Sciatic nerve (tissue), 2 donors: ENCODE data around the gene PFKP. TPM values are rescaled to one million over a fixed set of nuclear protein-coding genes. Genes with fewer than 3 reads are reported as not detected.

ENCODE experiments used
- ATAC-seq: fragments of 200-7000 bp; cut with Tn5 transposase; one replicate; pipeline ENCODE4 v1.9.1; 2020; ENCODE audit warnings: mild to moderate bottlenecking, moderate library complexity
- DNase-seq: peaks from one replicate; pipeline ENCODE4 v3.0.0-alpha.2; 2020; ENCODE audit warnings: low spot score
- intact Hi-C: fragments of 100-400 bp; cut with DNase I; formaldehyde crosslinking; loops from one replicate; pipeline ENCODE4 v1.14.2; 2022
- total RNA-seq: library from RNA; stranded (reverse); fragmentation: NEBNext Ultra II Directional; extraction: Animal tissue kit (Norgen Biotek cat#: 25700); gene quantifications from one replicate; pipeline ENCODE4 v1.2.1, GENCODE V29; 2021
- donor health status: DM: no; HTN: no; CAD: no.
- donor health status: DM: no; HTN: no; CAD: no.

PFKP gene
- total RNA-seq: 41.3 TPM

GRCh38 chr10:3067118-3067858 lies at the start of gene PFKP:
PFKP (plus strand) TSS chr10:3067548; CDS start chr10:3067596, 48 bp downstream.
- intact Hi-C loops: no loop called here
- ATAC-seq: peak; percentile 11

GRCh38 chr10:3018247-3018646 lies 49.1 kb upstream of the PFKP start:
- no peak for DNase-seq
- no peak for ATAC-seq
- intact Hi-C loops: no loop called here

More at GRCh38 chr10:3067118-3067858, at the start of gene PFKP:
- DNase-seq: no peak

GRCh38 chr10:3020311-3020710 lies 47.0 kb upstream of the PFKP start:
- intact Hi-C loops: no loop called here
- no peak for DNase-seq

GRCh38 chr10:3020881-3021280 lies 46.5 kb upstream of the PFKP start:
- ATAC-seq: no peak
- intact Hi-C loops: no loop called here
- no peak for DNase-seq

More at GRCh38 chr10:3020311-3020710, 47.0 kb upstream of the PFKP start:
- no peak for ATAC-seq

- intact Hi-C loops: no loop called here
- no peak for ATAC-seq
- no peak for DNase-seq
Observed at GRCh38 chr10:3022027-3022426, 45.3 kb upstream of the PFKP start.

GRCh38 chr10:3023892-3024291 lies 43.5 kb upstream of the PFKP start:
- intact Hi-C loops: no loop called here
- ATAC-seq (no peak), DNase-seq (no peak)

- no peak for ATAC-seq
- intact Hi-C loops: no loop called here
- DNase-seq: no peak
Observed at GRCh38 chr10:3025026-3025683, 42.2 kb upstream of the PFKP start.

GRCh38 chr10:3027866-3028265 lies 39.5 kb upstream of the PFKP start:
- intact Hi-C loops: no loop called here
- ATAC-seq (no peak), DNase-seq (no peak)

- intact Hi-C loops: no loop called here
- ATAC-seq (no peak), DNase-seq (no peak)
Observed at GRCh38 chr10:3028441-3028840, 38.9 kb upstream of the PFKP start.

- ATAC-seq: no peak
- intact Hi-C loops: no loop called here
- DNase-seq: no peak
Observed at GRCh38 chr10:3030765-3031164, 36.6 kb upstream of the PFKP start.

- ATAC-seq (no peak), DNase-seq (no peak)
- intact Hi-C loops: no loop called here
Observed at GRCh38 chr10:3031490-3031889, 35.9 kb upstream of the PFKP start.

GRCh38 chr10:3033925-3034324 lies 33.4 kb upstream of the PFKP start:
- intact Hi-C loops: no loop called here
- ATAC-seq: no peak
- no peak for DNase-seq

GRCh38 chr10:3034616-3035015 lies 32.7 kb upstream of the PFKP start:
- DNase-seq (no peak), ATAC-seq (no peak)
- intact Hi-C loops: no loop called here

- ATAC-seq (peak; percentile 45), DNase-seq (no peak)
- intact Hi-C loops: no loop called here
Observed at GRCh38 chr10:3036155-3037021, 31.0 kb upstream of the PFKP start.

- intact Hi-C loops: no loop called here
Observed at GRCh38 chr10:3037182-3037581, 30.2 kb upstream of the PFKP start.

GRCh38 chr10:3040069-3040468 lies 27.3 kb upstream of the PFKP start:
- ATAC-seq: no peak
- intact Hi-C loops: no loop called here

More at GRCh38 chr10:3037182-3037581, 30.2 kb upstream of the PFKP start:
- no peak for ATAC-seq
- DNase-seq: no peak

GRCh38 chr10:3042589-3042988 lies 24.8 kb upstream of the PFKP start:
- DNase-seq: no peak
- intact Hi-C loops: no loop called here
- ATAC-seq: no peak

More at GRCh38 chr10:3040069-3040468, 27.3 kb upstream of the PFKP start:
- DNase-seq: no peak

GRCh38 chr10:3043512-3044368 lies 23.6 kb upstream of the PFKP start:
- intact Hi-C loops: no loop called here
- ATAC-seq (peak; percentile 79), DNase-seq (peak; percentile 76)
